Activated naive CD8-positive, alpha-beta T cell (primary cell): Measurements from ENCODE around the gene ADCY9.

Experiments used
- H3K27ac Mint-ChIP-seq: one replicate; pipeline ENCODE4 v1.8.0; 2021; ENCODE audit warnings: mixed read lengths
- H3K27me3 Mint-ChIP-seq: one replicate; pipeline ENCODE4 v1.8.0; 2021; ENCODE audit warnings: mixed read lengths
- H3K36me3 Mint-ChIP-seq: one replicate; pipeline ENCODE4 v1.8.0; 2021; ENCODE audit warnings: mixed read lengths
- H3K4me1 Mint-ChIP-seq: one replicate; pipeline ENCODE4 v1.8.0; 2021; ENCODE audit warnings: low read depth, mixed read lengths
- H3K4me3 Mint-ChIP-seq: one replicate; pipeline ENCODE4 v1.8.0; 2021; ENCODE audit warnings: mild to moderate bottlenecking, mixed read lengths
- H3K9me3 Mint-ChIP-seq: one replicate; pipeline ENCODE4 v1.8.0; 2021; ENCODE audit warnings: low read depth, mixed read lengths

ADCY9 gene

DNA sequence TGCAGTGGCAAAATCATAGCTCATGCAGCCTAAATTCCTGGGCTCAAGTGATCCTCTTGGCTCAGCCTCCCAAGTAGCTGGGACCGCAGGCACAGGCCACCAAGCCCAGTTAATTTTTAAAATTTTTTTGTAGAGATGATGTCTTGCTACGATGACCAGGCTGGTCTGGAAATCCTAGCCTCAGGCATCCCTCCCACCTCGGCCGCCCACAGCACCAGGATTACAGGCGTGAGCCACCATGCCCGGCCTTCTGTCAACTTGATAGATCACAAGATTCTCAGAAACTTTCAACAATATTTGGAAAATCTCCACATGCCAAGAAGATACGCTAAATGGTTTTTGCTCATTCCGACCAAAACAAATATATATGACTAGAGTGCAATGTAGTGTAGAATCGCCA, 111.0 kb downstream of the ADCY9 start:
- peaks cover 5% of the 10 kb centered on the region for H3K4me1 Mint-ChIP-seq
- peaks cover 4% of the 10 kb centered on the region for H3K36me3 Mint-ChIP-seq
- no peak overlapping the region for H3K4me3 Mint-ChIP-seq
- no peak overlapping the region for H3K27ac Mint-ChIP-seq
- H3K9me3 Mint-ChIP-seq, result no peaks in the 10 kb centered on the region
- no peaks in the 10 kb centered on the region for H3K27me3 Mint-ChIP-seq

DNA sequence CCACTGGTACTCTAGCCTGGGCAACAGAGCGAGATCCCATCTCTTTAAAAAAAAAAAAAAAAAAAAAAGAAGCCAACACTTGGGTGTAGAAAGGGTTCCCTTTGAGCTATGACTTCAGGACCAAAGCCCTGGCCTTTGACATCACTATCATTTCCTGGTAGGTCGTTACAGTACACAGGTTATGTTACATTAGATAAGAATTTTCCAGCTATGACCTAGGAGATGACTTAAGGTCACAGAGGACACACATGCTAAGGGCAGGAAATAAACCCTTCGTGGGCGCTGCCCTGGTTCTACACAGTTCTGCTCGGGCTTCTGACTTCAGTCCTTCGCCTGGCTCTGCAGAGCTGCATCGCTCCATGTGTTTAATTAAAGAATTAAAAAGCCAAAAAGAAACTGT, 112.0 kb downstream of the ADCY9 start:
- Mint-ChIP-seq H3K36me3 (peaks cover 4% of the 10 kb centered on the region), H3K4me1 (peaks cover 14% of the 10 kb centered on the region), H3K9me3 (no peaks in the 10 kb centered on the region), H3K4me3 (no peak overlapping the region), H3K27ac (no peak overlapping the region), H3K27me3 (no peaks in the 10 kb centered on the region)

DNA sequence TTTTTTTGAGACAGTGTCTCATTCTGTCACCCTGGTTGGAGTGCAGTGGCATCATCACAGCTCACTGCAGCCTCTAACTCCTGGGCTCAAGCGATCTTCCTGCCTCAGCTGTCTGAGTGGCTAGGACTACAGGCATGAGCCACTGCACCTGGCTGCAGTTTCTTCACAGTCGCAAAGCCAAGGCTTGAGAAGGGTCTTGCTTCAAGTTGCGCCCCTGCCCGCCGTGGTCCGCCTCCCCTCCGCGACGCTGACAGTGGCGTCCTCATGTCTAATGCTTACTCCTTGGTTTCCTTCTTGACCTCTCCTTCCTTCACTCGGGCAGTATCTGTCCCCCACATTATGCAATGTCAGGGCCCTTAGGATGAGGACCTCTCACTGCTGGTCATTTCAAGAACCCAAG, 112.7 kb downstream of the ADCY9 start:
- Mint-ChIP-seq H3K27ac (no peak overlapping the region), H3K9me3 (no peaks in the 10 kb centered on the region), H3K4me1 (peaks cover 14% of the 10 kb centered on the region), H3K4me3 (no peak overlapping the region), H3K27me3 (no peaks in the 10 kb centered on the region), H3K36me3 (peaks cover 4% of the 10 kb centered on the region)

- Mint-ChIP-seq H3K27ac (no peak overlapping the region), H3K27me3 (no peaks in the 10 kb centered on the region), H3K4me1 (peaks cover 14% of the 10 kb centered on the region), H3K4me3 (no peak overlapping the region), H3K36me3 (peaks cover 4% of the 10 kb centered on the region), H3K9me3 (no peaks in the 10 kb centered on the region)
Measured at GRCh38 chr16:4003166-4003565, 113.1 kb downstream of the ADCY9 start.

- no peaks in the 10 kb centered on the region for H3K27me3 Mint-ChIP-seq
- H3K36me3 Mint-ChIP-seq, result peaks cover 4% of the 10 kb centered on the region
- H3K9me3 Mint-ChIP-seq, result no peaks in the 10 kb centered on the region
- peaks cover 14% of the 10 kb centered on the region for H3K4me1 Mint-ChIP-seq
- no peak overlapping the region for H3K27ac Mint-ChIP-seq
- no peak overlapping the region for H3K4me3 Mint-ChIP-seq
Measured at GRCh38 chr16:4002121-4002520, 114.1 kb downstream of the ADCY9 start.

DNA sequence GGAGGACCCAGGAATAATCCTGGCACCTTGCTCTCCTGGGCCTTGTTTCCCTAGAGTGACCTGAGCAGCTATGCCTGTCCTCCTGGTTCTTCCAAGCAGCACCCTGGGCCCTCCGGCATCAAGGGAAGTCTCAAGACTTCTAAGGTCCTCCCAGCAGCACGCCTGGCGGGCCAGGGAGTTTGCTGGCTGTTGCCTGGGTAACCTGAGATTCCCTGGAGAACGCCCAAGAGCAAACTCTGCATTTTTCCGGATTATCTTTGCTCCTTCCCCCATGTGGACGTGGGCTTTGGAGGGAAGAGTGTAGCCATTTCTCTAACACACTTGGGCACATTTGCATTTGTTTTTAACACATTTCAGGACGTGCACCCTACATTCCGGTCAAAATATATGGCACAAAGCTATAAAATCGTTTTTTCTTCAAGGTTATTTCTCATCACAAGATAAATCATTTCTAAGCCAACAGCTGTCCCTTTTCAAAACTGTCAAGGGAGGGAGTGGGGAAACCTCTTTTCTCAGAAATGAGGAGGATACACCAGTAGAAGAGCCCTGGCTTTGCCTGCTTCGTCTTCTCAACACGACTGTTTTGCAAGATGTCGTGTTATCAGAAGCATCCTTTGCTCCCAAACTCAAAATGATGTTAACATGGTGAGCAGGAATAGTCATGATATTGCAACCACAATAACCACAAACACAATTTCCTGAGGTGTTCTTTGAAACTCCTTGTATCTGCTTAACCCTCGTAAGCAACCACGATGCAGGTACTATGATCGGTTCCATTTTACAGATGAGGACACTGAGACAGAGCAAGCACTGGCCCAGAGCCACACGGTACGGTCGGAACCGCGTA, 116.5 kb downstream of the ADCY9 start:
- Mint-ChIP-seq H3K27me3 (no peaks in the 10 kb centered on the region), H3K27ac (no peak overlapping the region), H3K9me3 (no peaks in the 10 kb centered on the region), H3K4me3 (no peak overlapping the region), H3K4me1 (peaks cover 14% of the 10 kb centered on the region), H3K36me3 (peaks cover 4% of the 10 kb centered on the region)

GRCh38 chr16:3998793-3999478, 117.3 kb downstream of the ADCY9 start:
- no peak overlapping the region for H3K4me3 Mint-ChIP-seq
- H3K27ac Mint-ChIP-seq, result no peak overlapping the region
- H3K9me3 Mint-ChIP-seq, result no peaks in the 10 kb centered on the region
- peaks cover 4% of the 10 kb centered on the region for H3K36me3 Mint-ChIP-seq
- peaks cover 14% of the 10 kb centered on the region for H3K4me1 Mint-ChIP-seq
- no peaks in the 10 kb centered on the region for H3K27me3 Mint-ChIP-seq

- Mint-ChIP-seq H3K27me3 (no peaks in the 10 kb centered on the region), H3K4me1 (peaks cover 14% of the 10 kb centered on the region), H3K4me3 (no peak overlapping the region), H3K27ac (no peak overlapping the region), H3K9me3 (no peaks in the 10 kb centered on the region), H3K36me3 (no peaks in the 10 kb centered on the region)
Measured at GRCh38 chr16:3997231-3997841, 118.9 kb downstream of the ADCY9 start.

GRCh38 chr16:3995001-3995400, 121.2 kb downstream of the ADCY9 start:
- Mint-ChIP-seq H3K36me3 (no peaks in the 10 kb centered on the region), H3K27me3 (no peaks in the 10 kb centered on the region), H3K9me3 (no peaks in the 10 kb centered on the region), H3K4me1 (peaks cover 7% of the 10 kb centered on the region), H3K4me3 (no peak overlapping the region), H3K27ac (no peak overlapping the region)

- no peaks in the 10 kb centered on the region for H3K4me1 Mint-ChIP-seq
- H3K4me3 Mint-ChIP-seq, result no peak overlapping the region
- no peak overlapping the region for H3K27ac Mint-ChIP-seq
- H3K36me3 Mint-ChIP-seq, result no peaks in the 10 kb centered on the region
- no peaks in the 10 kb centered on the region for H3K9me3 Mint-ChIP-seq
- no peaks in the 10 kb centered on the region for H3K27me3 Mint-ChIP-seq
Measured at GRCh38 chr16:3993052-3993785, 123.0 kb downstream of the ADCY9 start.

DNA sequence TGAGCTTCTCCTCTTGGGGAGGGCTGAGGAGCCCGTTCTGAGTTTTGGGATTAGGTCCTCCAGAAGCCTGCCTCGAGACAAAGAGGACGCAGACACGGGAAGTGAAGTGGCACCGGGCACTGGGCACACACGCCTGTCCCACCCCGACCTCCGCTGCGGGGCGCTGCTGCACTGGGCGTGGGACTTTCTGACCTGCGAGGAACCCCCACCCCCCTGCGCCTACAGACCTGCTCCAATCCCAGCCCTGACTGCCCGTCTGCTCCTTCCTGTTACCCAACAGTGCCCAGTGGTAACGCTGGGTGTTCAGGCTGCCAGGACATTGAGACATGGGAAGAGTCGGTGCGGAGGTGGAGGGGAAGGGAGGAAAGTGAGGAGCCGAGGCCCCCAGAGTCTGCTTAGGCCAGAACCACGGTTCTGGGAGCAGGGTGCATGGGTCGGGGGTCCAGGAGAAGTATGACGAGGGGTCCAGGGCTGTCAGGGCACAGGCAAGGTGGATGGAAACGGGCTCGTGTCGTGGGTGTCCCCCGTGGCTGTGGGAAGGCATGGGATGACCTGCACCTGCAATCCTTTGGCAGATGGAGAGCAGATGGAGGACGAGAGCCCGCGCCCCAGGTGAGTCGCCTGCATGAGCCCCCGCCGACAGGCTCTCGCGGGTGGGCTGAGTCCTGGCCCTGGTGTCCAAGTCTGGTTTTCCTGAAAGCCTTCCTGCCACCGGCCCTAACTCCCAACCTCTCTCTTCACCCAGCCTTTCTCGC, 123.8 kb downstream of the ADCY9 start:
- Mint-ChIP-seq H3K36me3 (no peaks in the 10 kb centered on the region), H3K4me1 (no peaks in the 10 kb centered on the region), H3K27me3 (no peaks in the 10 kb centered on the region), H3K4me3 (no peak overlapping the region), H3K27ac (no peak overlapping the region), H3K9me3 (no peaks in the 10 kb centered on the region)

- no peaks in the 10 kb centered on the region for H3K9me3 Mint-ChIP-seq
- H3K27ac Mint-ChIP-seq, result no peak overlapping the region
- H3K36me3 Mint-ChIP-seq, result no peaks in the 10 kb centered on the region
- H3K4me1 Mint-ChIP-seq, result no peaks in the 10 kb centered on the region
- H3K4me3 Mint-ChIP-seq, result no peak overlapping the region
- no peaks in the 10 kb centered on the region for H3K27me3 Mint-ChIP-seq
Measured at GRCh38 chr16:3988824-3989223, 127.4 kb downstream of the ADCY9 start.

GRCh38 chr16:3988011-3988410, 128.2 kb downstream of the ADCY9 start:
- Mint-ChIP-seq H3K36me3 (no peaks in the 10 kb centered on the region), H3K27me3 (no peaks in the 10 kb centered on the region), H3K9me3 (no peaks in the 10 kb centered on the region), H3K27ac (no peak overlapping the region), H3K4me3 (no peak overlapping the region), H3K4me1 (peaks cover 3% of the 10 kb centered on the region)

DNA sequence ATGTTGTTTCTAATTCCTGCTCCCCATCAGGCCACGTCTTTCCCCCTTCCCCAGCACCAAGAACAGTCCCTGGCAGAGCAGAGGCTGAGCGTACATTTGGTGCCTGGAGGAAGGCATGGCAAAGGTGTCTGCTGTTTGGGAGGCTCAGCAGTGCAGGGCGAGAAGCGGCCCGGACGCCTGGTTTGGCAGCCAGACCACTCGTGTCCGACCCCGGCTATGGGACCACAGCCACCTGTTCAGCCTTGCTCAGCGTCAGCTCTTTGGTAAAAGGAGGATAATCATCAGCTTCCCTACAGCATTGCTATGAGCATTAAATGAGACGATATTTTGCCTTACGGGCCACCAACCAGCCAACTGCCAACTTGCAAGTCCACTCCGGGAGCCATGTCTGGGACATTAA, 129.0 kb downstream of the ADCY9 start:
- Mint-ChIP-seq H3K27ac (no peak overlapping the region), H3K36me3 (no peaks in the 10 kb centered on the region), H3K27me3 (no peaks in the 10 kb centered on the region)

More for the DNA sequence above, 129.0 kb downstream of the ADCY9 start:
- H3K4me1 Mint-ChIP-seq, result peaks cover 3% of the 10 kb centered on the region
- no peak overlapping the region for H3K4me3 Mint-ChIP-seq
- H3K9me3 Mint-ChIP-seq, result no peaks in the 10 kb centered on the region
